Pancreas (tissue), 10 donors: Measurements from ENCODE around the gene PFDN1. TPM values are rescaled to one million over a fixed set of nuclear protein-coding genes. Genes with fewer than 3 reads are reported as not detected.
A peak's percentile ranks its signal among the peaks of the same experiment; 100 is the strongest.

Experiments used
- ATAC-seq, 4 donors: fragments of 200-7000 bp; cut with Tn5 transposase; one replicate each; pipeline versions ENCODE4 v1.8.0 to v1.9.1; 2020; ENCODE audit warnings: mild to moderate bottlenecking in 4 of 4, moderate library complexity in 4 of 4
- DNase-seq, 6 donors: peaks; one replicate each; pipeline ENCODE4 v3.0.0-alpha.2; 2020
- FAIRE-seq: peaks from 2 replicates; lab custom pipeline; 2012; peaks lifted over from hg19 to GRCh38; lab: Jason Lieb, UNC
- H3K27ac ChIP-seq, 4 donors: fragments of 200-600 bp; sonication (generic); 1 replicate in 3 of 4; 2 replicates in 1 of 4; pipeline versions ENCODE4 v1.5.0 to v1.8.0; 2020
- H3K27me3 ChIP-seq, 4 donors: fragments of 200-600 bp; one replicate each; pipeline ENCODE4 v1.8.0; 2021
- H3K36me3 ChIP-seq, 3 donors: fragments of 200-600 bp; sonication (generic) in 1 of 3; one replicate each; pipeline versions ENCODE4 v1.5.0 to v1.8.0; 2020 to 2021
- H3K4me1 ChIP-seq, 3 donors: fragments of 200-600 bp; one replicate each; pipeline ENCODE4 v1.8.0; 2021
- H3K4me3 ChIP-seq, 4 donors: fragments of 200-600 bp; sonication (generic) in 2 of 4; one replicate each; pipeline versions ENCODE4 v1.5.0 to v1.8.0; 2020 to 2021
- H3K9me3 ChIP-seq, 4 donors: fragments of 200-600 bp; one replicate each; pipeline ENCODE4 v1.8.0; 2021
- CTCF ChIP-seq, 4 donors: fragments of 200-600 bp; sonication (generic) in 3 of 4; IDR thresholded peaks; one replicate each; pipeline versions ENCODE4 v1.5.0 to v1.8.0; 2021; ENCODE audit warnings: antibody characterized with exemption in 4 of 4
- WGBS, 2 donors: extraction: QIAGEN DNeasy Blood & Tissue Kit; methylation state at CpG; one replicate each; pipeline ENCODE4 v1.1.7; 2013; 5-methylcytosine and 5-hydroxymethylcytosine counted together
- intact Hi-C, 3 donors: fragments of 100-400 bp; cut with DNase I; formaldehyde crosslinking; loops; one replicate each; pipeline versions ENCODE4 v1.11.1 to v1.14.2; 2022
- polyA plus RNA-seq, 2 donors: library from polyadenylated mRNA; stranded (reverse); fragments of 200-250 nt; gene quantifications; one replicate each; pipeline ENCODE4 v1.2.3, GENCODE V29; 2013
- total RNA-seq, 6 donors: library from RNA; stranded (reverse); fragmentation: NEBNext Ultra II Directional in 4 of 6; extraction: Animal tissue kit (Norgen Biotek cat#: 25700) in 4 of 6; gene quantifications; one replicate each; pipeline versions ENCODE4 v1.2.1 to v1.2.4, GENCODE V29; 2021 to 2023
- donor health status: healthy with polysubstance abuse.
- donor health status: DM: no; HTN: no; CAD: no; lungs with moderate emphysema.
- donor health status: DM: no; HTN: no; CAD: no.
- donor health status: control.
- donor health status: control.
- donor health status: Bipolar disorder and iron deficiency.
- donor health status: DM: yes; HTN: yes; CAD: no.
- donor health status: DM: no; HTN: no; CAD: no.
- donor health status: DM: no; HTN: no; CAD: no.
- donor health status: DM: yes; HTN: yes; CAD: no.

Gene PFDN1
- total and polyA plus RNA-seq, 8 donors, result 10.5 to 43.9 (median 17.5) TPM

- no peaks in the 10 kb centered on the region for H3K9me3 ChIP-seq
- intact Hi-C loops, result no loop called here
- peaks cover 10 to 26% (median 21%) of the 10 kb centered on the region in 3 donors for H3K4me1 ChIP-seq
- FAIRE-seq (peak; percentile 87), ATAC-seq (peak; percentile 98 to 99 (median 98)), DNase-seq (peak in 5 of 6 donors; percentile 75 to 83 (median 81))
- H3K36me3 ChIP-seq, result no peaks in the 10 kb centered on the region
- no peak for TF ChIP-seq CTCF (IDR thresholded peaks at IDR 0.05)
- peak overlapping the region in 3 of 4 donors; percentile 51 to 70 (median 56) for H3K27ac ChIP-seq
- H3K27me3 ChIP-seq, result no peaks in the 10 kb centered on the region
- H3K4me3 ChIP-seq, result no peak overlapping the region
- WGBS, 2 donors, result 13 to 15% methylated on average over 8 of the region's 8 CpGs
Measured at GRCh38 chr5:140261403-140262171, 41.3 kb downstream of the PFDN1 start.

GRCh38 chr5:140260089-140260656 is 42.7 kb downstream of the PFDN1 start:
- 95 to 98% methylated on average over 2 of the region's 2 CpGs for WGBS, 2 donors
- DNase-seq, result no peak
- H3K27me3 ChIP-seq, result no peaks in the 10 kb centered on the region
- no peak for FAIRE-seq
- H3K36me3 ChIP-seq, result no peaks in the 10 kb centered on the region
- ATAC-seq, result no peak
- H3K27ac ChIP-seq, result peak overlapping the region in 1 of 4 donors; percentile 56
- no peaks in the 10 kb centered on the region for H3K9me3 ChIP-seq
- intact Hi-C loops, result no loop called here
- peaks cover 9 to 16% (median 12%) of the 10 kb centered on the region in 3 donors for H3K4me1 ChIP-seq
- H3K4me3 ChIP-seq, result no peak overlapping the region
- no peak for TF ChIP-seq CTCF (IDR thresholded peaks at IDR 0.05)

GRCh38 chr5:140259500-140259899 is 43.4 kb downstream of the PFDN1 start:
- Histone ChIP-seq H3K9me3 (no peaks in the 10 kb centered on the region), H3K27ac (no peak overlapping the region), H3K4me3 (no peak overlapping the region), H3K27me3 (no peaks in the 10 kb centered on the region), H3K36me3 (no peaks in the 10 kb centered on the region), H3K4me1 (peaks cover 9 to 16% (median 12%) of the 10 kb centered on the region in 3 donors)
- WGBS, 2 donors, result 92 to 100% methylated on average over 2 of the region's 2 CpGs
- FAIRE-seq (no peak), DNase-seq (no peak), ATAC-seq (no peak)
- no peak for TF ChIP-seq CTCF (IDR thresholded peaks at IDR 0.05)
- intact Hi-C loops, result no loop called here

GRCh38 chr5:140258873-140259272 is 44.0 kb downstream of the PFDN1 start:
- H3K27me3 ChIP-seq, result no peaks in the 10 kb centered on the region
- H3K4me1 ChIP-seq, result peaks cover 9 to 19% (median 12%) of the 10 kb centered on the region in 3 donors
- H3K27ac ChIP-seq, result no peak overlapping the region
- 94 to 97% methylated on average over 4 of the region's 4 CpGs for WGBS, 2 donors
- no peak for TF ChIP-seq CTCF (IDR thresholded peaks at IDR 0.05)
- no peak for ATAC-seq
- H3K9me3 ChIP-seq, result no peaks in the 10 kb centered on the region
- DNase-seq, result no peak
- FAIRE-seq, result no peak
- H3K4me3 ChIP-seq, result no peak overlapping the region
- no peaks in the 10 kb centered on the region for H3K36me3 ChIP-seq
- intact Hi-C loops, result no loop called here

- no peak for ATAC-seq
- no peak for TF ChIP-seq CTCF (IDR thresholded peaks at IDR 0.05)
- intact Hi-C loops, result no loop called here
- DNase-seq, result no peak
- Histone ChIP-seq H3K27me3 (no peaks in the 10 kb centered on the region), H3K36me3 (no peaks in the 10 kb centered on the region), H3K9me3 (no peaks in the 10 kb centered on the region), H3K27ac (no peak overlapping the region), H3K4me1 (peaks cover 9 to 21% (median 12%) of the 10 kb centered on the region in 3 donors), H3K4me3 (no peak overlapping the region)
- FAIRE-seq, result no peak
- 74 to 88% methylated on average over 3 of the region's 3 CpGs for WGBS, 2 donors
Measured at GRCh38 chr5:140258016-140258415, 44.9 kb downstream of the PFDN1 start.
